Mammary epithelial cell (primary cell): Measurements from ENCODE around the gene ORC5.

Experiments used
- CTCF ChIP-seq, 2 donors: IDR thresholded peaks in 1 of 2; conservative IDR thresholded peaks in 1 of 2; 2 replicates each; pipeline ENCODE4 v1.5.1; 2011 to 2012; ENCODE audit warnings: inconsistent platforms in 2 of 2, low read length in 2 of 2, mild to moderate bottlenecking in 2 of 2, control low read depth in 1 of 2, low read depth in 1 of 2; ENCODE audit not compliant: insufficient read depth in 1 of 2; ENCODE audit errors: extremely low read depth in 1 of 2
- EZH2 ChIP-seq: IDR thresholded peaks from 2 replicates; pipeline ENCODE4 v1.6.1; 2012; ENCODE audit warnings: low read length, inconsistent platforms, borderline replicate concordance

- TF ChIP-seq CTCF (conservative IDR thresholded peaks at IDR 0.05 in 1 of 2, IDR thresholded peaks at IDR 0.05 in 1 of 2; ENCODE audit: extremely low read depth in 1 of 2, insufficient read depth in 1 of 2, low read depth in 1 of 2, low read length in 2 of 2) (no peak), EZH2 (no peak)
These were observed 58.0 kb downstream of the ORC5 start for GRCh38 chr7:104149822-104150221.
